ENCODE measurements around the gene MAP7D3.

MAP7D3 gene

GRCh38 chrX:136163689-136164088 lies 87.5 kb downstream of the MAP7D3 start:
- no peaks in the 10 kb centered on the region for H3K9me3 ChIP-seq (ENCODE audit: control insufficient read depth, low read length)
- no peak overlapping the region for H3K27ac ChIP-seq (ENCODE audit: low read depth, low read length, severe bottlenecking)
- no CpG with 5 or more reads among the region's 1 CpG for WGBS, 2 experiments (ENCODE audit: insufficient coverage in 2 of 2)
- H3K36me3 ChIP-seq (ENCODE audit: control insufficient read depth, insufficient read depth, low read length) = no peaks in the 10 kb centered on the region
- no peak overlapping the region for H3K4me3 ChIP-seq (ENCODE audit: extremely low read depth, insufficient read depth, low read length, poor library complexity, severe bottlenecking)
- no peaks in the 10 kb centered on the region for H3K4me1 ChIP-seq (ENCODE audit: control insufficient read depth, insufficient read depth, low read length, poor library complexity, severe bottlenecking)
